OCI-LY1 (cell line): ENCODE measurements around the gene MLPH.

Source experiments
- H2AFZ ChIP-seq: fragments of 200-600 bp; sonication (generic), shearing (Covaris generic); 2 replicates; pipeline ENCODE4 v1.6.0; 2014; ENCODE audit warnings: antibody characterized with exemption, mild to moderate bottlenecking, low read length
- H3F3A ChIP-seq: fragments of 200-600 bp; sonication (generic), shearing (Covaris generic); 2 replicates; pipeline ENCODE4 v1.6.0; 2014; ENCODE audit warnings: mild to moderate bottlenecking, antibody characterized with exemption, low read length, moderate library complexity; ENCODE audit not compliant: insufficient read depth
- H3K27ac ChIP-seq: fragments of 200-600 bp; sonication (generic); 2 replicates; pipeline ENCODE4 v1.5.1; 2014; ENCODE audit warnings: low read length, mixed run types, mild to moderate bottlenecking, low read depth; ENCODE audit not compliant: poor library complexity, severe bottlenecking
- H3K27me3 ChIP-seq: fragments of 200-600 bp; sonication (generic); 2 replicates; pipeline ENCODE4 v1.6.0; 2014; ENCODE audit warnings: antibody characterized with exemption, mild to moderate bottlenecking, low read length, moderate library complexity; ENCODE audit not compliant: insufficient read depth
- H3K36me3 ChIP-seq: fragments of 200-600 bp; sonication (generic); 2 replicates; pipeline ENCODE4 v1.6.1; 2014; ENCODE audit warnings: mild to moderate bottlenecking, antibody characterized with exemption, low read length, moderate library complexity, mixed read lengths; ENCODE audit not compliant: insufficient read depth
- H3K4me1 ChIP-seq: fragments of 200-600 bp; sonication (generic); 2 replicates; pipeline ENCODE4 v1.5.1; 2014; ENCODE audit warnings: mild to moderate bottlenecking, low read length, moderate library complexity; ENCODE audit not compliant: insufficient read depth, severe bottlenecking
- H3K4me2 ChIP-seq: fragments of 200-600 bp; sonication (generic), shearing (Covaris generic); 2 replicates; pipeline ENCODE4 v1.6.1; 2014; ENCODE audit warnings: low read length
- H3K4me3 ChIP-seq: fragments of 200-600 bp; sonication (generic); 2 replicates; pipeline ENCODE4 v1.5.1; 2014; ENCODE audit warnings: low read length, low read depth, mild to moderate bottlenecking, mixed read lengths; ENCODE audit not compliant: poor library complexity, severe bottlenecking
- H3K79me2 ChIP-seq: fragments of 200-600 bp; shearing (Covaris generic); 2 replicates; pipeline ENCODE4 v1.6.1; 2016; ENCODE audit warnings: mixed run types, low read length, mixed read lengths; ENCODE audit not compliant: insufficient read depth
- H3K9ac ChIP-seq: fragments of 200-600 bp; sonication (generic), shearing (Covaris generic); 2 replicates; pipeline ENCODE4 v1.6.1; 2014; ENCODE audit warnings: mild to moderate bottlenecking, low read length, mixed read lengths
- H3K9me2 ChIP-seq: fragments of 200-600 bp; sonication (generic), shearing (Covaris generic); 2 replicates; pipeline ENCODE4 v1.6.1; 2014; ENCODE audit warnings: low read depth, mild to moderate bottlenecking, low read length, mixed read lengths
- H3K9me3 ChIP-seq: fragments of 200-600 bp; shearing (Covaris generic); 2 replicates; pipeline ENCODE4 v1.6.1; 2014; ENCODE audit warnings: low read length, mixed read lengths
- H4K20me1 ChIP-seq: fragments of 200-600 bp; sonication (generic), shearing (Covaris generic); 2 replicates; pipeline ENCODE4 v1.6.0; 2016; ENCODE audit warnings: mild to moderate bottlenecking, low read length; ENCODE audit not compliant: insufficient read depth
- CTCF ChIP-seq: fragments of 200-600 bp; sonication (generic), shearing (Covaris generic); IDR thresholded peaks from 2 replicates; pipeline ENCODE4 v1.5.1; 2017; ENCODE audit warnings: mild to moderate bottlenecking, antibody characterized with exemption, low read length, moderate library complexity, mixed read lengths
- EZH2 ChIP-seq: fragments of 200-600 bp; sonication (generic), shearing (Covaris generic); IDR thresholded peaks from 2 replicates; pipeline ENCODE4 v1.8.0; 2017; ENCODE audit warnings: borderline replicate concordance, mixed run types, mild to moderate bottlenecking, antibody characterized with exemption, low read length, moderate library complexity, mixed read lengths

MLPH gene

GRCh38 chr2:237596520-237597195, 109.6 kb downstream of the MLPH start:
- peaks cover 12% of the 10 kb centered on the region for H3K4me1 ChIP-seq
- no peaks in the 10 kb centered on the region for H4K20me1 ChIP-seq
- no peak overlapping the region for H3K4me2 ChIP-seq
- no peak overlapping the region for H3K27ac ChIP-seq
- no peaks in the 10 kb centered on the region for H3K27me3 ChIP-seq
- no peaks in the 10 kb centered on the region for H3K36me3 ChIP-seq
- H3K9me2 ChIP-seq, result no peaks in the 10 kb centered on the region
- H3F3A ChIP-seq, result no peaks in the 10 kb centered on the region
- H3K9ac ChIP-seq, result no peak overlapping the region
- no peaks in the 10 kb centered on the region for H3K79me2 ChIP-seq
- H3K9me3 ChIP-seq, result no peaks in the 10 kb centered on the region
- no peak for TF ChIP-seq CTCF
- no peak for TF ChIP-seq EZH2
- no peak overlapping the region for H3K4me3 ChIP-seq
- no peak overlapping the region for H2AFZ ChIP-seq

- H3K4me2 ChIP-seq, result no peak overlapping the region
- H3K27me3 ChIP-seq, result no peaks in the 10 kb centered on the region
- no peaks in the 10 kb centered on the region for H3F3A ChIP-seq
- no peak overlapping the region for H3K27ac ChIP-seq
- H3K4me1 ChIP-seq, result peaks cover 12% of the 10 kb centered on the region
- TF ChIP-seq CTCF (no peak), EZH2 (no peak)
- no peaks in the 10 kb centered on the region for H3K9me2 ChIP-seq
- no peaks in the 10 kb centered on the region for H3K36me3 ChIP-seq
- H2AFZ ChIP-seq, result no peak overlapping the region
- no peaks in the 10 kb centered on the region for H4K20me1 ChIP-seq
- no peak overlapping the region for H3K9ac ChIP-seq
- H3K4me3 ChIP-seq, result no peak overlapping the region
- no peaks in the 10 kb centered on the region for H3K9me3 ChIP-seq
- no peaks in the 10 kb centered on the region for H3K79me2 ChIP-seq
These were observed 110.4 kb downstream of the MLPH start for GRCh38 chr2:237597196-237598145.

- peaks cover 17% of the 10 kb centered on the region for H3K4me1 ChIP-seq
- H2AFZ ChIP-seq, result no peak overlapping the region
- no peaks in the 10 kb centered on the region for H3F3A ChIP-seq
- TF ChIP-seq CTCF (no peak), EZH2 (no peak)
- H3K9ac ChIP-seq, result no peak overlapping the region
- no peaks in the 10 kb centered on the region for H3K79me2 ChIP-seq
- H3K4me3 ChIP-seq, result no peak overlapping the region
- H4K20me1 ChIP-seq, result no peaks in the 10 kb centered on the region
- no peaks in the 10 kb centered on the region for H3K27me3 ChIP-seq
- no peaks in the 10 kb centered on the region for H3K9me3 ChIP-seq
- no peak overlapping the region for H3K27ac ChIP-seq
- H3K4me2 ChIP-seq, result no peak overlapping the region
- no peaks in the 10 kb centered on the region for H3K36me3 ChIP-seq
- H3K9me2 ChIP-seq, result no peaks in the 10 kb centered on the region
These were observed 111.6 kb downstream of the MLPH start for GRCh38 chr2:237598468-237599208.
